RWPE1 (cell line): Measurements from ENCODE around the gene KRT26.
A peak's percentile ranks its signal among the peaks of the same experiment; 100 is the strongest.

ENCODE experiments used
- CTCF ChIA-PET: fragments of 350-600 bp; sonication (Branson Sonifier 250); formaldehyde crosslinking; extraction: SDS; loops from one replicate; lab custom pipeline; 2021; lab: Yijun Ruan, JAX
- POLR2A ChIA-PET: fragments of 400-600 bp; formaldehyde crosslinking; extraction: SDS; loops from one replicate; lab custom pipeline; 2020; ENCODE audit warnings: antibody characterized with exemption; ENCODE audit not compliant: low non-redundant PET; lab: Yijun Ruan, JAX
- DNase-seq: peaks from one replicate; pipeline ENCODE4 v3.0.0; 2012; ENCODE audit warnings: low spot score
- H3K27ac ChIP-seq: fragments of 450-650 bp; 2 replicates; pipeline ENCODE4 v1.5.1; 2017
- TF ChIP-seq, protein P1 (sequence below): fragments of 450-650 bp; conservative IDR thresholded peaks from 2 replicates; pipeline ENCODE4 v1.5.1; 2017; ENCODE audit warnings: low read depth, mild to moderate bottlenecking

The KRT26 gene, protein sequence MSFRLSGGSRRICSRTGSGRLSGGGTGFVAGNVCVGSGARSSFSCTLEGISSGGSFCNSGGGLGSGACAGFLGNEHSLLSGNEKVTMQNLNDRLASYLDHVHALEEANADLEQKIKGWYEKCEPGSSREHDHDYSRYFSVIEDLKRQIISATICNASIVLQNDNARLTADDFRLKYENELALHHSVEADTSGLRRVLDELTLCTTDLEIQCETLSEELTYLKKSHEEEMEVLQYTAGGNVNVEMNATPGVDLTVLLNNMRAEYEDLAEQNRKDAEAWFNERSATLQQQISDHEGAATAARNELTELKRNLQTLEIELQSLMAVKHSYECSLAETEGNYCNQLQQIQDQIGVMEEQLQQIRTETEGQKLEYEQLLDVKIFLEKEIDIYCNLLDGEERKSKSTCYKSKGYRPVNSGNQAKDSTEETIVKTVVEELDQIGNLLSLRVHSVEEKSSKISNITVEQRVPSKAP

GRCh38 chr17:40772101-40772500 is at the start of gene KRT26:
Gene KRT26, minus strand, starts transcription at chr17:40772201. Its CDS starts 88 bp downstream, at chr17:40772113.
- no peak for DNase-seq
- ChIA-PET CTCF (no interaction called here), POLR2A (no interaction called here)
- no peak within 1 kb of the TSS for H3K27ac ChIP-seq
- TF ChIP-seq, protein P1, sequence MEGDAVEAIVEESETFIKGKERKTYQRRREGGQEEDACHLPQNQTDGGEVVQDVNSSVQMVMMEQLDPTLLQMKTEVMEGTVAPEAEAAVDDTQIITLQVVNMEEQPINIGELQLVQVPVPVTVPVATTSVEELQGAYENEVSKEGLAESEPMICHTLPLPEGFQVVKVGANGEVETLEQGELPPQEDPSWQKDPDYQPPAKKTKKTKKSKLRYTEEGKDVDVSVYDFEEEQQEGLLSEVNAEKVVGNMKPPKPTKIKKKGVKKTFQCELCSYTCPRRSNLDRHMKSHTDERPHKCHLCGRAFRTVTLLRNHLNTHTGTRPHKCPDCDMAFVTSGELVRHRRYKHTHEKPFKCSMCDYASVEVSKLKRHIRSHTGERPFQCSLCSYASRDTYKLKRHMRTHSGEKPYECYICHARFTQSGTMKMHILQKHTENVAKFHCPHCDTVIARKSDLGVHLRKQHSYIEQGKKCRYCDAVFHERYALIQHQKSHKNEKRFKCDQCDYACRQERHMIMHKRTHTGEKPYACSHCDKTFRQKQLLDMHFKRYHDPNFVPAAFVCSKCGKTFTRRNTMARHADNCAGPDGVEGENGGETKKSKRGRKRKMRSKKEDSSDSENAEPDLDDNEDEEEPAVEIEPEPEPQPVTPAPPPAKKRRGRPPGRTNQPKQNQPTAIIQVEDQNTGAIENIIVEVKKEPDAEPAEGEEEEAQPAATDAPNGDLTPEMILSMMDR: no peak

GRCh38 chr17:40821536-40821935 is 49.5 kb upstream of the KRT26 start:
- POLR2A ChIA-PET: no interaction called here
- DNase-seq: no peak
- TF ChIP-seq, protein P1: no peak
- H3K27ac ChIP-seq: no peak overlapping the region
- CTCF ChIA-PET: no interaction called here

DNA sequence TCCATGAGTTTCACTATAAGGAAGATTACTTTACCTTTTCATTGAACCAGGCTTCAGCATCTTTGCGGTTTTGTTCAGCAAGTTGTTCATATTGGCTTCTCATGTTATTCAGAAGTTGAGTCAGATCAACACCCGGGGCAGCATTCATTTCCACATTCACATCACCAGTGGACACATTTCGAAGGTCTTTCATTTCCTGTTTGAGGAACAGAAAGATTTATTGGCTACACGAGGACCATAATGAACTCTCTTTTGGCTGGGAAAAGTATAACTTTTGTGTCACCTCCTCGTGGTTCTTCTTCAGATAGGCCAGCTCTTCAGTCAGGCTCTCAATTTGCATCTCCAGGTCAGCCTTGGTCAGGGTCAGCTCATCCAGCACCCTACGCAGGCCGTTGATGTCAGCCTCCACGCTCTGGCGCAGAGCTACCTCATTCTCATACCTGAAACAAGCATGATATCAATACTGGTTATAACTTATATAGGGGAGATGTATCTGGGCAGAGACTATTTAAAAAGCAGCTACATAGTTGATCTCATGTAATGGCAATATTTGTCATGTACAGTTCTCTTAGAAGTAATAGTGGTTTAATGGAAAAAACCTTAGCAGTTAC is 48.3 kb upstream of the KRT26 start:
- TF ChIP-seq, protein P1: no peak
- POLR2A ChIA-PET: interaction anchor here (0.5 kb wide), 1 partner anchor 324 kb away, joined by 3 read pairs; no protein-coding TSS in a partner anchor

DNA sequence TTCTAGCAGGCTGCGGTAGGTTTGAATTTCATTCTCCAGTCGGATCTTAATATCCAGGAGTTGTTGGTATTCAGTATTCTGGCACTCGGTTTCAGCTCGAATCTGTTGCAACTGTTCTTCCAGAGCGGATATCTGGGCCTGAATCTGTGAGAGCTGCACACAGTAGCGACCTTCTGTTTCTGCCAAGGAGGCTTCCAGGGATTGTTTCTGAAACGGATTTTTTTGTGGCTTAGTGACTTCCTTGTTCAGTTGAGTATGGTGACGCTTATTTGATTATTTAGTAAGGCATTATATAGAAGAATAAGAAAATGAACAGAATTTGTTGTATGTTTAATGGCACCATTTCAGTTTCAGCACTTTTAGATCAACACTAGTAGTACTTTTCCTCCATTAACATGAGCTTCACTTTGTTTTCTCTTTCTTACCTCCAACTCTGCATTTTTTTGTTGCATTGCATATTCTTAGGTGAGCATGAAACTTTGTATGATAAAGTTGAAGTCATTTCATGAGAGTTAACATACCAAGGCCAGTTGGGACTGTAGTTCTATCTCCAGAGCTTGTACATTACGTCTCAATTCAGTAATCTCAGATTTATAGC is 47.6 kb upstream of the KRT26 start:
- no peak overlapping the region for H3K27ac ChIP-seq
- peak; percentile 11 for DNase-seq
- TF ChIP-seq, protein P1: no peak
- POLR2A ChIA-PET: interaction anchor here (0.5 to 0.6 kb wide), 2 partner anchors 297 to 323 kb away, joined by 3 read pairs; no protein-coding TSS in a partner anchor
- CTCF ChIA-PET: interaction anchor here (0.9 kb wide), 1 partner anchor 53 kb away, joined by 3 read pairs; no protein-coding TSS in a partner anchor

More for the DNA sequence above, 48.3 kb upstream of the KRT26 start:
- H3K27ac ChIP-seq: no peak overlapping the region
- CTCF ChIA-PET: interaction anchor here (0.9 kb wide), 1 partner anchor 53 kb away, joined by 3 read pairs; no protein-coding TSS in a partner anchor
- DNase-seq: no peak

DNA sequence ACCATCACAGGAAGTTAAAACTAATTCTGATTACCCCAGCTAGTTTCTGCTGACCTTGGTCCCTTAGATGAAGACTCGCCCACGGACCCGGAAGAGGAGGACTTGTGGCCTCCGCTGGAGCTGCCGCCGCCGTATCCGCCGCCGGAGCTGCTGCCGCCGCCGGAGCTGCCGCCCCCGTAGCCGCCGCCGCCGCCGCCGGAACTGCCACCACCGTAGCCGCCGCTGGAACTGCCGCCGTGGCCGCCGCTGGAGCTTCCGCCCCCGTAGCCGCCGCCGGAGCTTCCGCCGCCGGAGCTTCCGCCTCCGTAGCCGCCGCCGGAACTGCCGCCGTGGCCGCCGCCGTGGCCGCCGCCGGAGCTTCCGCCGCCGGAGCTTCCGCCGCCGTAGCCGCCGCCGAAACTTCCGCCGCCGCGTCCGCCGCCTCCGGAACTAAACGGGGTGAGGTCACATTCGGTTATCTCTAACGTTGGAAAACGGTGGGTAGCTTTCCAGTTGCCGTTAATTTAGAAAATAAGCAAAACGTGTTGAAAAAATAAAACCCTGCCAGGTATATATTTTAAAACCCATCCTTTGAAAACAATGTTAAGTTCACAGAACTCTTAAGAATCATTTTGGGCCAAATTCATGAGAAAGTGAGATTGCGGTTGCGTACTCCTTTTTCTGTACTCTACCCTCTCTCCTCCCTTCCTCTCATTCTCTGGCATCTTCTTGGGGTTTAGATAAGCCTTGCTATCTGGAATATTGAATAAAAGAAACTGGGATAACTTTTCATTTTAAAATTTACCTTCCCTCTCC is 46.9 kb upstream of the KRT26 start:
- peak overlapping the region; percentile 95 for H3K27ac ChIP-seq
- peak; percentile 72 for DNase-seq
- ChIA-PET CTCF (interaction anchor here (0.9 to 1.1 kb wide), 3 partner anchors 15 to 54 kb away, joined by 3 read pairs; no protein-coding TSS in a partner anchor), POLR2A (interaction anchor here (0.6 to 0.7 kb wide), 3 partner anchors 296 to 691 kb away, joined by 3 to 4 read pairs (median 3); no protein-coding TSS in a partner anchor)
- TF ChIP-seq, protein P1: no peak
